ENCODE results near the gene VAX1. TPM values are rescaled to one million over a fixed set of nuclear protein-coding genes. Genes with fewer than 3 reads are reported as not detected.

The VAX1 gene
- total RNA-seq, 6 experiments from 2014 or later, result not detected

DNA sequence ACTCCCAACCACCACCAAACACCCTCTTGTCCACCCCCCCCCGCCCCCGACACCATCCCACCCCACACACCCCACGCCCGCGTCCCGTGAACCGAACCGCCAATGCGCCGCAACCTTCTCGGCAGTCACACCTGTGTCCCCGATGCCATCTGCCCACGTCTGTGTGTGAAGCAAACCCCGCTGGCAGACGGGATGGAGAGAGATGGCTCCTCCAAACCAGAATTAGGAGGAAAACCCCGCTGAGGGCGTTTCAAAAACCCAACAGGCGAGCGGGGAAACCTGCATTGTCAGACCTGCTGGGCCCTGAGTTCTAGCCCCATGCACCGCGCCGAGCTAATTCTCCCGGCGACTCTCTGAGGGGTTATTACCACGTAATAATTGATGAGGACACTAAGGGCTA lies 30.7 kb upstream of the VAX1 start:
- H3K4me3 Mint-ChIP-seq, result no peak overlapping the region
- no peak overlapping the region for H3K27ac Mint-ChIP-seq
- H3K4me1 Mint-ChIP-seq (ENCODE audit: low read depth), result peaks cover 8% of the 10 kb centered on the region
- TF ChIP-seq, protein P1, sequence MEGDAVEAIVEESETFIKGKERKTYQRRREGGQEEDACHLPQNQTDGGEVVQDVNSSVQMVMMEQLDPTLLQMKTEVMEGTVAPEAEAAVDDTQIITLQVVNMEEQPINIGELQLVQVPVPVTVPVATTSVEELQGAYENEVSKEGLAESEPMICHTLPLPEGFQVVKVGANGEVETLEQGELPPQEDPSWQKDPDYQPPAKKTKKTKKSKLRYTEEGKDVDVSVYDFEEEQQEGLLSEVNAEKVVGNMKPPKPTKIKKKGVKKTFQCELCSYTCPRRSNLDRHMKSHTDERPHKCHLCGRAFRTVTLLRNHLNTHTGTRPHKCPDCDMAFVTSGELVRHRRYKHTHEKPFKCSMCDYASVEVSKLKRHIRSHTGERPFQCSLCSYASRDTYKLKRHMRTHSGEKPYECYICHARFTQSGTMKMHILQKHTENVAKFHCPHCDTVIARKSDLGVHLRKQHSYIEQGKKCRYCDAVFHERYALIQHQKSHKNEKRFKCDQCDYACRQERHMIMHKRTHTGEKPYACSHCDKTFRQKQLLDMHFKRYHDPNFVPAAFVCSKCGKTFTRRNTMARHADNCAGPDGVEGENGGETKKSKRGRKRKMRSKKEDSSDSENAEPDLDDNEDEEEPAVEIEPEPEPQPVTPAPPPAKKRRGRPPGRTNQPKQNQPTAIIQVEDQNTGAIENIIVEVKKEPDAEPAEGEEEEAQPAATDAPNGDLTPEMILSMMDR (IDR thresholded peaks at IDR 0.05), result no peak
- no peak for DNase-seq
- no peaks in the 10 kb centered on the region for H3K36me3 Mint-ChIP-seq (ENCODE audit: low read depth)
- H3K9me3 Mint-ChIP-seq, result no peaks in the 10 kb centered on the region
- H3K27me3 Mint-ChIP-seq (ENCODE audit: insufficient read depth), result peaks cover 46% of the 10 kb centered on the region

DNA sequence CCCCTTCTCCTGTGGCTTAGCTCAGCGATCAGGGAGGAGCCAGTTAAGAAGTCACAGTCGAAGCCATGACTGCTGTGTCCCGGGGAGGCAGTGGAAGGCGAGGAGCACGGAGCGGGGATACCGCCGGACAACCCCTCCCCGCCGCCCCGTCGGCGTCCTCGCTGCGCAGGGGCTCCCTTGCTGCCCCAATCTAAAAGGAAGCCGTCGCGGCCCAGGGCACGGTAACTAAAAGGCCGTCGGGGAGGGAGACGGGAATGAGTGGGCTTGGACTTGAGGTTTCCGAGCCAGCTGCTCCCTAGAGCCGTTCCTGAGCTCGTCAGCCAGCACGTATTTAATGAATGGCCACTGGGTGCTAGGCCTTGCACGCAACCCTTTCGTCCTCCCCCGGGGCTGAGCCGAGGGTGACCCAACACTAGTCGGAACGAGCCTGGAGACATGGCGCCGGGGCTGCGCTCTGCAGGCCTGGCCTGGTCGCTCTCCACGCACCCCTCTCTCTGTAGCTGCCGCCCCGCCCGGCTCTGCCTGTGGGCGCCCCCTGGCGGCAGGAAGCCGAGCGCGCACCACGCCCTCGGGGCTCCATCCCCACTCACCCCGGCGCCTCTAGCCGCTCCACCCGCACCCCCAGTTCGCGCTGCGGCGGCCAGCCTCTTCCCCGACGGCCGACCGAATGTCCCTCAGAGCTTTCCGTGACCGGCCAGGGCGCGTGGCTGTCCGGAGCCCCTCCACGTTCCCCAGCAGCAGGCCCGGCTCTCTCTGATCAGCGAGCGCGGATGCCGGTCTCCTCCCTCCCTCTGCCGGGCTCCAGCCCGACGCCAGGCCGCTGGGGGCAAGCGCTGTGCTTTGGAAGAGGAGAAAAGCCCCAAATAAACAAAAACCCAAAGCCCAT lies 30.0 kb upstream of the VAX1 start:
- peak; percentile 29 for DNase-seq
- Mint-ChIP-seq H3K9me3 (no peaks in the 10 kb centered on the region), H3K4me3 (peak overlapping the region; percentile 50; the same call in 1 of the 2 replicates), H3K4me1 (ENCODE audit: low read depth) (peaks cover 8% of the 10 kb centered on the region), H3K27ac (no peak overlapping the region), H3K27me3 (ENCODE audit: insufficient read depth) (peaks cover 46% of the 10 kb centered on the region), H3K36me3 (ENCODE audit: low read depth) (no peaks in the 10 kb centered on the region)
- TF ChIP-seq, protein P1 (IDR thresholded peaks at IDR 0.05), result peak; percentile 98

DNA sequence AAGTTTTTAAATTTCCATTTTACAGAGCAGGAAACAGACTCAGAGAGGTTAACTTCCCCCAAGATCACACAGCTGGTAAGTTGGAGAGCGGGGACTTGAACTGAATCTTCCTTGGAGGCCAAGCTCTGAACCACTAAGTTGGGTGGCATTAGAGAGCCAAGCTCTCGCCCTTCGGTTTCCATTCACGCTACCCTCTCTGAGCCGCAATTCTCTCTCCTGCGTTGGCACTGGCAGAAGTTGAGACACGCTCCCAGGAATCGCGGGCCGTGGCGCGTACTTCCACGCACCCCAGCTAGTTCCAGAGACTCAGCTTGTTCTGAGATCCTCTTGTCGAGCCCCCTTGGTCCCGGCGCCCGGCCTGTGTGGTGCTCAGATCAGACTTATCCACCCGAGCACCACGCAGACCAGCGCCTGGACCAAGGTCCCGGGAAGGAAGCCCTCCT lies 29.3 kb upstream of the VAX1 start:
- H3K36me3 Mint-ChIP-seq (ENCODE audit: low read depth), result no peaks in the 10 kb centered on the region
- no peaks in the 10 kb centered on the region for H3K9me3 Mint-ChIP-seq
- H3K27ac Mint-ChIP-seq, result no peak overlapping the region
- DNase-seq, result no peak
- TF ChIP-seq, protein P1 (IDR thresholded peaks at IDR 0.05), result no peak
- no peak overlapping the region for H3K4me3 Mint-ChIP-seq
- peaks cover 8% of the 10 kb centered on the region for H3K4me1 Mint-ChIP-seq (ENCODE audit: low read depth)
- peaks cover 47% of the 10 kb centered on the region for H3K27me3 Mint-ChIP-seq (ENCODE audit: insufficient read depth)

DNA sequence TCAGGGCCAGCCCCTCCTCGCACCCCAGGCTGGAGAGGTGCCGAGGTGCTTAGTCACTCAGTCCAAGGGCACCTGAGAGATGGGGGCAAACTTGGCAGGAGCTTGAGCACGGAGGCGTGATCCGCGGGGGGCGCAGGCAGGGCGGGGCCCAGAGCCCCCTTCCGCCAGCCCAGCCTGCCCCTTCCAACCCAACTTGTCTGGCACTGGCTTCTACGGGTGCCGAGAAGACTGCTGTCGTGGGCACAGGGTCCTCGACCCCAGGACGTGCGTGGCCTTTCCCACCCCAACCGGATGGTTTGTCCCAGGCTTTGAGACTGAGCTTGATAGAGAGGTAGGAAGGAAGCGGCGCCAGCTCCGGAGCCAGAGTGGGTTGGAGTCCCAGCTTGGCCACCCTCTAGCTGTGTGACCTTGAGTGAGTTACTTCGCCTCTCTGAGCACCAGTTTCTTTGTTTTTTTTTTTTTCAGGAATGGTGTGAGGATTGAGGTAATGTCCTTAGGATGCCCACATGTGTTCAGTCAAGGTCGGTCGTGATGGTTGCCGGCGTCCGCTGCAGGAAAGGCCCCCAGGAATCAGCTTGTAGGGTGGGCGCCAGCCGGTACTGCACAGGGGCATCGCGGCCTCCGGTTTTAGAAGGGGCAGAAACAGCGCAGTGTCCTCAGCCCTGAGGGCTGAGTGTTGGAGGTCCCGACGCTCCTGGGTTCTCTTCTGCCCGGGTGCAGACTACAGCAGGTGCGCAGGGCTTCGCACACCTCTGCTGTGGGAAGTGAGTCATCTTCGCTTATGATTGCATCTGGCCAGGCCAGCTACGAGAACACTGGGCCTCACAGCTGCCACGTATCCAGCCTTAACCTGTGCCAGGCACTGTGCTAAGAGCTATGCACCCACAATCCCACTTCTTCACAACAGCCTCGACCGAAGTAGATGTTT lies 28.6 kb upstream of the VAX1 start:
- no peak for DNase-seq
- no peaks in the 10 kb centered on the region for H3K36me3 Mint-ChIP-seq (ENCODE audit: low read depth)
- peaks cover 47% of the 10 kb centered on the region for H3K27me3 Mint-ChIP-seq (ENCODE audit: insufficient read depth)
- no peak overlapping the region for H3K27ac Mint-ChIP-seq
- TF ChIP-seq, protein P1 (IDR thresholded peaks at IDR 0.05), result no peak
- H3K4me3 Mint-ChIP-seq, result no peak overlapping the region
- H3K4me1 Mint-ChIP-seq (ENCODE audit: low read depth), result peaks cover 8% of the 10 kb centered on the region
- H3K9me3 Mint-ChIP-seq, result no peaks in the 10 kb centered on the region

DNA sequence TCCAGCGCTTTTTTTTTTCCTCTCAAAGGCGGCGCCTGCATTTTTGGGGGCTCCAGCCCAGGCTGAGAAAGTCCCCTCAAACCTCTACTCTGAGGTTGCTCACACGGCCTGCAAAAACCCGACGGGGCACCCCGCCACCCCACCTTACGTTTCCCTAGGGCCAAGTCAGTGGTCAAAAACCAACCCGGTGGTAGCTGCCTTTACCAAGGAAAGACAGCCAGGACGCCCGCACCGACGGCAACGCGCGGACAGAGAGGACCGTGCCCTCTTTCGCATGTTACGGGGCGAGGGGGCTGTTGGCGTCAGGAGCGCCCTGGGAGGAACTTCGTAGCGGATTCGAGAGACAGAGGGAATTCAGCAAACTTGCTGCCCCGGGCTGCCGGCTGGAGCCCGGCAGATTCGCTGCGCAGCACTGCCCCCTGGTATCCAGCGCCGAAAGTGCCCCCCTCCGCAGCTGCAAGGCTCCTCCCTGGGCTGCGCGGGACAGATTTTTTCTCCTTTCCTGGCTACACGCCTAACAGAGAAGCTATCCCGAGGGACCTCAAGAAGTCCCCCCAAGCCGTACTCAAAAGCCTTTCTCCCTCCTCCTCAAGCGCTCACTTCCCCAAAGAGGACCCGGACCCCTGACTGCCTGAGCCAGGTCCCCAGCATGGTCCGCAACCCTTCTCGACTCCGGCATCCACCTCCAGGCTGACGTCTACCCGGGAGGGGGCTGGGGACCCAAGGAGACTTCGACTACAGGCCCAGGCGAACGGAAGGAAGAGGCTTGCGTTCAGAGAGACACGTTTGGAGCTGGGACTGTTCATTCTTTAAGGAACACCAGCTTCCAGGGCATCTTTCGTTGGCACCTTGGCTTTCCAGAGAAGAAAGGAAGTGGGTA lies 27.7 kb upstream of the VAX1 start:
- Mint-ChIP-seq H3K4me1 (ENCODE audit: low read depth) (peaks cover 8% of the 10 kb centered on the region), H3K27ac (no peak overlapping the region), H3K36me3 (ENCODE audit: low read depth) (no peaks in the 10 kb centered on the region), H3K9me3 (no peaks in the 10 kb centered on the region), H3K4me3 (peak overlapping the region; percentile 74), H3K27me3 (ENCODE audit: insufficient read depth) (peaks cover 55% of the 10 kb centered on the region)
- TF ChIP-seq, protein P1 (IDR thresholded peaks at IDR 0.05), result peak; percentile 78
- DNase-seq, result peak; percentile 37

Data from HFFc6 (cell line).